Central memory CD8-positive, alpha-beta T cell (primary cell): ENCODE measurements around the gene PUM1.

Experiments used
- ATAC-seq: fragments of 150-1000 bp; cut with Tn5 transposase; replicated peaks from 2 replicates; pipeline ENCODE4 v1.10.0; 2022; ENCODE audit warnings: mild to moderate bottlenecking, moderate FRiP score, moderate number of reproducible peaks; ENCODE audit not compliant: poor library complexity, severe bottlenecking; ENCODE audit errors: extremely low read depth
- DNase-seq, 2 donors: peaks; one replicate each; pipeline ENCODE4 v3.0.0; 2021; ENCODE audit warnings: low spot score in 2 of 2
- H3K27ac Mint-ChIP-seq: one replicate; pipeline ENCODE4 v1.8.0; 2022; ENCODE audit warnings: low read depth, mild to moderate bottlenecking, moderate library complexity, mixed read lengths
- H3K27me3 Mint-ChIP-seq: one replicate; pipeline ENCODE4 v1.8.0; 2022; ENCODE audit warnings: mixed read lengths
- H3K36me3 Mint-ChIP-seq: one replicate; pipeline ENCODE4 v1.8.0; 2022; ENCODE audit warnings: mild to moderate bottlenecking, moderate library complexity, mixed read lengths; ENCODE audit not compliant: insufficient read depth
- H3K4me1 Mint-ChIP-seq: one replicate; pipeline ENCODE4 v1.8.0; 2022; ENCODE audit warnings: mixed read lengths
- H3K4me3 Mint-ChIP-seq: one replicate; pipeline ENCODE4 v1.8.0; 2022; ENCODE audit warnings: mild to moderate bottlenecking, moderate library complexity, mixed read lengths
- H3K9me3 Mint-ChIP-seq: one replicate; pipeline ENCODE4 v1.8.0; 2022; ENCODE audit warnings: mixed read lengths

Gene PUM1

GRCh38 chr1:30916296-30916695, 149.2 kb downstream of the PUM1 start:
- H3K9me3 Mint-ChIP-seq, result no peaks in the 10 kb centered on the region
- no peak overlapping the region for H3K27ac Mint-ChIP-seq
- DNase-seq, result no peak
- H3K27me3 Mint-ChIP-seq, result no peaks in the 10 kb centered on the region
- H3K36me3 Mint-ChIP-seq, result no peaks in the 10 kb centered on the region
- H3K4me1 Mint-ChIP-seq, result no peaks in the 10 kb centered on the region
- ATAC-seq, result no peak
- no peak overlapping the region for H3K4me3 Mint-ChIP-seq

GRCh38 chr1:30915491-30916230, 149.9 kb downstream of the PUM1 start:
- Mint-ChIP-seq H3K4me1 (no peaks in the 10 kb centered on the region), H3K27ac (no peak overlapping the region), H3K9me3 (no peaks in the 10 kb centered on the region), H3K4me3 (no peak overlapping the region), H3K27me3 (peaks cover 3% of the 10 kb centered on the region), H3K36me3 (no peaks in the 10 kb centered on the region)
- no peak for ATAC-seq
- no peak for DNase-seq

DNA sequence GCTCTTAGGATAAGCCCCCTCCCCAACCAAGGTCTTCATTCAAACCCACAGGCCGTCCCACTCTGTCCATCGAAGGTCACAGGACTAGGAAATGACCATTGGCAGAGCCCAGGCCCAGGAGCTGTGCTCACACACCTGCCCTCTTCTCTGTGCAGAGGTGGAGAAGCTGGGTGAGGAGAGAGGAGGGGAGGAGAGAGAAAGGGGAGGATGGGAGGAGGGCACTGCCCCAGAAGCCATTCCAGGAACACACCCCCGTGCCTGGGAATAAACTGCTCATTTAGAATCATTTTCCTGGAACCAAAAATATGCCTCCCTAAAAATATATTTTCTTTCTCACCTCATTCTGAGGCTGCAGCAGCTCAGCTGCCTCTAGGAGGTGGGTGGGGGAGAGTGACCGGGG, 150.6 kb downstream of the PUM1 start:
- Mint-ChIP-seq H3K27ac (no peak overlapping the region), H3K4me3 (no peak overlapping the region), H3K27me3 (peaks cover 10% of the 10 kb centered on the region), H3K9me3 (no peaks in the 10 kb centered on the region), H3K4me1 (no peaks in the 10 kb centered on the region), H3K36me3 (no peaks in the 10 kb centered on the region)
- DNase-seq, result no peak
- ATAC-seq, result no peak

- Mint-ChIP-seq H3K27me3 (peaks cover 14% of the 10 kb centered on the region), H3K4me1 (peaks cover 2% of the 10 kb centered on the region), H3K27ac (no peak overlapping the region), H3K36me3 (no peaks in the 10 kb centered on the region), H3K4me3 (no peak overlapping the region), H3K9me3 (no peaks in the 10 kb centered on the region)
- ATAC-seq, result no peak
- DNase-seq, result no peak
These were observed 151.0 kb downstream of the PUM1 start for GRCh38 chr1:30914587-30914922.

- Mint-ChIP-seq H3K36me3 (peaks cover 2% of the 10 kb centered on the region), H3K27me3 (peaks cover 22% of the 10 kb centered on the region), H3K4me1 (peaks cover 9% of the 10 kb centered on the region), H3K27ac (no peak overlapping the region), H3K9me3 (no peaks in the 10 kb centered on the region), H3K4me3 (no peak overlapping the region)
- no peak for DNase-seq
- no peak for ATAC-seq
These were observed 152.4 kb downstream of the PUM1 start for GRCh38 chr1:30912913-30913652.

DNA sequence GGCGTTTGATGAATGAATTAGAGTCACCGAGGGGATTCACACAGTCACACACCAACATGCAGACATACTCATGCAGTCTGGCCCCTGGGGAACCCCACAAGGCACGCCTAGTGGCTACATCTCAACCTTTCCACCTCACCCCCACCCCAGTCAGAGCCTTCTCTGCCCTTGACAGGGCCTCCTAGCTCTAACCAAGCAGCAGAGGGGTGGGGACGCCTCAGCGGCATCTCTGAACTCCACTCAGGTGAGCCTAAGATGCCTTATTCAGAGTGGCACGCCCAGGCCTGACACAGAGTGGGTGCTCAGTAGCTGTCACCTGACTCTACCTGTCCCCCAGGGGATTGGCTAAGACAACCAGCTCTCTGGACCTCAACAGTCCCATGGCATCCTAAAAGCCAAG, 153.3 kb downstream of the PUM1 start:
- no peak overlapping the region for H3K4me3 Mint-ChIP-seq
- peaks cover 4% of the 10 kb centered on the region for H3K36me3 Mint-ChIP-seq
- DNase-seq, result no peak
- peaks cover 28% of the 10 kb centered on the region for H3K27me3 Mint-ChIP-seq
- no peaks in the 10 kb centered on the region for H3K9me3 Mint-ChIP-seq
- ATAC-seq, result no peak
- H3K4me1 Mint-ChIP-seq, result peaks cover 15% of the 10 kb centered on the region
- no peak overlapping the region for H3K27ac Mint-ChIP-seq

DNA sequence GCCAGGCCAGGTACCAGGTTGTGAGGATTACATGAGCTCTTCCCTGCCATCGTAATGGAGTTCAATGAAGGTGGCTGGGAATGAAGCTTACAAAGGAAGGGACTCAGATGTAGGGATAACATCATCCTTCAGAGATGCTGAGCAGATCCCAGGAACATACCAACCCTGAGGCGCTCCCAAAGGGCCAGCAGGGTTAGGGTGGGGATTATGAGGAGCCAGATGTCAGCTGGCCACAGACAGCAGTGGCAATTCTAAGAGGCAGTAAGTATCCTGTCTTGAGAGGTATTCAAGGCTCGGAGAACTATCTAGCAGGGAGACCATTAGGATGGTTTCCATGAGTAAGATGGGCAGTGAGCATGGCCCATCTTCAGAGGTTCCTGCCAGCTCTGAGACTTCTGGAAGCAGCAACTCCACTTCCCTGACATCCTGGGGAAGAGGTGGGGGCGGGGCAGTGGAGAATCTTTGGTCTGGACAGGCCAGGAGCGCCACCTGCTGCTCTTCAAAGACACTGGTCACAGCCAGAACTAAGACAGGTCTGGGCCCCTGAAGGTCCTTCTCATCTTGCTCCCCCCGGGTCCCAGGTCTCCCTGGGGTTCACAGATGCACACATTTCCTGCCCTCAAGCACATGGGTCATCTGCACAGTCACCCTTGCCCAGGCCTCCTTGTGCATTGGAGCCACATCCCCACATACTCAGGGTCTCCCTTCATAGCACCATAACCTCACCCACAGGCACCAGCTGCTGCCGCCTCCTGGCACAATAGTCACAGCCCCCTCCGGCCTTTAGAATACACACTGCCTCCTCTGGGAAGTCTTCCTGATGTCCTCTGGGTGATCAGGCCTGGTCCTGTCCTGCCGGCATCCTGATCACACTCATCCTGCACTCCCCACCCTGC, 154.2 kb downstream of the PUM1 start:
- no peaks in the 10 kb centered on the region for H3K9me3 Mint-ChIP-seq
- ATAC-seq (no peak), DNase-seq (no peak)
- peaks cover 4% of the 10 kb centered on the region for H3K36me3 Mint-ChIP-seq
- H3K27me3 Mint-ChIP-seq, result peaks cover 31% of the 10 kb centered on the region
- peaks cover 15% of the 10 kb centered on the region for H3K4me1 Mint-ChIP-seq
- H3K4me3 Mint-ChIP-seq, result no peak overlapping the region
- H3K27ac Mint-ChIP-seq, result no peak overlapping the region

DNA sequence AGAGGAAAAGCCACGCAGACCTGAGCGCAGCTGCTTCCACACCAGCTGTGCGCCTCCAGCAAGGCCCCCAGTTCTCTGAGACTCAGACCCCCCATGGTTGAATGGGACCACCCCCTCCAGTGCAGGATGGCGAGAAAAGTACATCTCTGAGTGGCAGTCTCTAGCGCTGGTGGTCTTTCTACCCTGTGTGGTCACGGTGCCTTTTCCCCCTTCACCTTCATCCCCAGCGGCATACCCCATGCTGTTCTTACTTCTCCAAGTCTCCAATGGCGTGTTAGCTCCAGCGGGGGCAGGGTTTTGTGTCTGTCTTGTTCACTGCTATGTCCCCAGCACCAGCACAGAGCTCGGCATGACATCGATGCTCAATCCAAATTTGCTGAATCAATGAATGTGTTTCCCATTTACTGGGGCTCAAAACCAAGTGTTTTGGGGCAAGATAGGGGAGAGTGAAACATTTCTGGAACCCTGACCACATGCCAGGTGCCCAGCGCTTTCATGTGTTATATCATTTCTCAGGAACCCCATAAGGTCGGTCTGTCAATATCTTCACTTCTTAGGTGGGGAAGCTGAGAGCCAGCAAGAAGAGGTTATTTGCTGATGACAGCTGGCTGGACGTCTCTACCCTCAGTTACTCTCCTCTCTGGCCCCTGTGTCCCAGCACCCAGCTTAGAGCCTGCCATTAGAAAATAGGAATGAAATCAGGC, 156.0 kb downstream of the PUM1 start:
- ATAC-seq (no peak), DNase-seq (no peak)
- H3K9me3 Mint-ChIP-seq, result no peaks in the 10 kb centered on the region
- peaks cover 4% of the 10 kb centered on the region for H3K36me3 Mint-ChIP-seq
- peaks cover 31% of the 10 kb centered on the region for H3K27me3 Mint-ChIP-seq
- H3K4me3 Mint-ChIP-seq, result peak overlapping the region; percentile 74
- no peak overlapping the region for H3K27ac Mint-ChIP-seq
- peaks cover 15% of the 10 kb centered on the region for H3K4me1 Mint-ChIP-seq

DNA sequence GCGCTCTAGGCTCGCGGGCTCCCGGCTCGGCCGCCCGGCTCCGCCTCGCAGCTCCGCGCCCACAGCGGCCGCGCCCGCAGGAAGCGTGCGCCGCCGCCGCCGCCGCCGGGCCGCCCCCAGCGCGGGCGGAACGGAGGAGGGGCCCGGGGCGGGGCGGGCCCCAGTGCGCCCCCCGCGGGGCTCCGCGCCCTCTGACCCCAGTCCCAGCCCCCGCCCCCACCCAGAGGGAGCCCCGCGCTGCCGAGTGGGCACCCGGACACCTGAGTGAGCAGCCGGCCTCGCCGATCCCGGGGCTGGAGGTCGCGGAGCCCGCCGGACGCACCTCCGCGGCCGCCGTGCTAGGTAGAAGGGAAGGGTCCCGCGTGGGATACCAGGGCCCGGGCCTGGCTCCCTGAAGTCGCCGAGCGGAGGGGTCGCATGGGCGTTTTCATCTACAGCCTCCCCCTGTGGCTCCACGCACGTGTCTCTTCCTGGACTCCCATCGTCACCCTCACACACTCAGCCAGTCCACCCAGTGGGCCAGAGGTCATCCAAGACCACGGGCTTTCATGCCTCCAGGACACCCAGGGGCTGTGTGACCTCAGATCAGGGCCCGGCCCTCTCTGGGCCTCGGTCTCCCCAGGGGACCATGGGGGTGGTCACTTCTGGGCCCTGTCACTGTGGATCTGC, 156.7 kb downstream of the PUM1 start, which contains the start of gene SDC3:
Gene SDC3 (minus strand): TSS at position 63 of the 669 bp plus-strand sequence. CDS start 172 bp downstream, outside the sequence.
- no peak within 1 kb of the TSS for H3K27ac Mint-ChIP-seq
- H3K27me3 Mint-ChIP-seq, result peaks cover 31% of the 10 kb centered on the region
- DNase-seq (no peak), ATAC-seq (peak; percentile 74)
- H3K4me1 Mint-ChIP-seq, result peaks cover 15% of the 10 kb centered on the region
- peaks cover 4% of the 10 kb centered on the region for H3K36me3 Mint-ChIP-seq
- peak within 1 kb of the TSS; percentile 77 for H3K4me3 Mint-ChIP-seq
- H3K9me3 Mint-ChIP-seq, result no peaks in the 10 kb centered on the region

DNA sequence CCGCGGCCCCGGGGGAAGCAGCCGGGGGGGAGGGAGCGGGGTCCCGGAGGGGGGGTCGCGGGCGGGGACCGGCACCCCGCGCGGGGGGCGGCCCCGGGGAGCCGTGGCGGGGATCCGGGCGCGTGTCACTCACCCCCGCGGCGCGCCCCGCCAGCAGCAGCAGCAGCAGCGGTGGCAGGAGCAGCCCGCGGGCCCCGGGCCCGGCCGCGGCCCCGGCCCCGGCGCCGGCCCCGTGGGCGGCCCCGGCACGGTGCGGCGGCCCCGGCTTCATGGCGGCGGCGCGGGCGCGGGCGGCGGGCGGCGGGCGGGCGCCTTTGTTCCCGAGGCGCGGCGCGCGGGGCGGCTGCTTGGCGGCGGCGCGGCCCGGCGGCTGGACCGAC, 157.2 kb downstream of the PUM1 start:
- H3K27me3 Mint-ChIP-seq, result peaks cover 31% of the 10 kb centered on the region
- H3K4me1 Mint-ChIP-seq, result peaks cover 15% of the 10 kb centered on the region
- H3K27ac Mint-ChIP-seq, result no peak overlapping the region
- H3K36me3 Mint-ChIP-seq, result peaks cover 4% of the 10 kb centered on the region
- peak overlapping the region; percentile 77 for H3K4me3 Mint-ChIP-seq
- DNase-seq (no peak), ATAC-seq (no peak)
- H3K9me3 Mint-ChIP-seq, result no peaks in the 10 kb centered on the region

GRCh38 chr1:30907481-30908315, 157.8 kb downstream of the PUM1 start:
- no peak for ATAC-seq
- DNase-seq, result no peak
- Mint-ChIP-seq H3K9me3 (no peaks in the 10 kb centered on the region), H3K27ac (no peak overlapping the region), H3K4me1 (peaks cover 15% of the 10 kb centered on the region), H3K36me3 (peaks cover 4% of the 10 kb centered on the region), H3K27me3 (peaks cover 31% of the 10 kb centered on the region), H3K4me3 (peak overlapping the region; percentile 77)
